Measurements from ENCODE around the gene DNAJC17. TPM values are rescaled to one million over a fixed set of nuclear protein-coding genes. Genes with fewer than 3 reads are reported as not detected.

Gene DNAJC17
- total and polyA plus RNA-seq, 4 donors: 10.0 to 32.5 (median 19.9) TPM

- TF ChIP-seq ATF3 (IDR thresholded peaks at IDR 0.05) (no peak), FOXA1 (IDR thresholded peaks at IDR 0.05) (peak; percentile 24)
Observed at GRCh38 chr15:40776537-40777141, 30.6 kb downstream of the DNAJC17 start (continued).

GRCh38 chr15:40775740-40776536 is 31.3 kb downstream of the DNAJC17 start:
- Histone ChIP-seq H3K4me3 (ENCODE audit: low read depth in 1 of 3, low read length in 3 of 3) (peak overlapping the region in 2 of 3 donors; percentile 1 to 2), H3K27ac (ENCODE audit: low read depth in 1 of 2, low read length in 2 of 2) (peak overlapping the region; percentile 71 to 83), H3K9me3 (ENCODE audit: control insufficient read depth in 4 of 4, low read length in 3 of 4) (no peaks in the 10 kb centered on the region), H3K36me3 (ENCODE audit: control insufficient read depth in 4 of 4, insufficient read depth in 3 of 4, low read depth in 1 of 4, low read length in 3 of 4) (peaks cover 4 to 33% (median 22%) of the 10 kb centered on the region in 4 donors), H3K27me3 (ENCODE audit: control insufficient read depth in 4 of 4, insufficient read depth in 4 of 4, low read length in 3 of 4) (no peaks in the 10 kb centered on the region), H3K4me1 (ENCODE audit: control insufficient read depth in 4 of 4, insufficient read depth in 4 of 4, low read length in 3 of 4) (peaks cover 3 to 34% (median 27%) of the 10 kb centered on the region in 4 donors), H3K9ac (ENCODE audit: low read depth in 1 of 2, low read length in 2 of 2) (no peak overlapping the region)
- TF ChIP-seq GABPA (IDR thresholded peaks at IDR 0.05 in 1 of 2, conservative IDR thresholded peaks at IDR 0.05 in 1 of 2) (no peak), HNF4G (IDR thresholded peaks at IDR 0.05) (no peak), RXRA (IDR thresholded peaks at IDR 0.05) (peak in 1 of 2 donors; percentile 12), ZBTB33 (IDR thresholded peaks at IDR 0.05) (no peak), SP1 (IDR thresholded peaks at IDR 0.05) (peak; percentile 11), ATF3 (IDR thresholded peaks at IDR 0.05) (no peak), EGR1 (IDR thresholded peaks at IDR 0.05; ENCODE audit: low read depth in 2 of 2) (no peak), RAD21 (IDR thresholded peaks at IDR 0.05) (no peak), YY1 (IDR thresholded peaks at IDR 0.05) (no peak)
- TF ChIP-seq, protein P1, sequence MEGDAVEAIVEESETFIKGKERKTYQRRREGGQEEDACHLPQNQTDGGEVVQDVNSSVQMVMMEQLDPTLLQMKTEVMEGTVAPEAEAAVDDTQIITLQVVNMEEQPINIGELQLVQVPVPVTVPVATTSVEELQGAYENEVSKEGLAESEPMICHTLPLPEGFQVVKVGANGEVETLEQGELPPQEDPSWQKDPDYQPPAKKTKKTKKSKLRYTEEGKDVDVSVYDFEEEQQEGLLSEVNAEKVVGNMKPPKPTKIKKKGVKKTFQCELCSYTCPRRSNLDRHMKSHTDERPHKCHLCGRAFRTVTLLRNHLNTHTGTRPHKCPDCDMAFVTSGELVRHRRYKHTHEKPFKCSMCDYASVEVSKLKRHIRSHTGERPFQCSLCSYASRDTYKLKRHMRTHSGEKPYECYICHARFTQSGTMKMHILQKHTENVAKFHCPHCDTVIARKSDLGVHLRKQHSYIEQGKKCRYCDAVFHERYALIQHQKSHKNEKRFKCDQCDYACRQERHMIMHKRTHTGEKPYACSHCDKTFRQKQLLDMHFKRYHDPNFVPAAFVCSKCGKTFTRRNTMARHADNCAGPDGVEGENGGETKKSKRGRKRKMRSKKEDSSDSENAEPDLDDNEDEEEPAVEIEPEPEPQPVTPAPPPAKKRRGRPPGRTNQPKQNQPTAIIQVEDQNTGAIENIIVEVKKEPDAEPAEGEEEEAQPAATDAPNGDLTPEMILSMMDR (IDR thresholded peaks at IDR 0.05; ENCODE audit: low read depth, low read length, missing input control): no peak
- TF ChIP-seq, protein P2, sequence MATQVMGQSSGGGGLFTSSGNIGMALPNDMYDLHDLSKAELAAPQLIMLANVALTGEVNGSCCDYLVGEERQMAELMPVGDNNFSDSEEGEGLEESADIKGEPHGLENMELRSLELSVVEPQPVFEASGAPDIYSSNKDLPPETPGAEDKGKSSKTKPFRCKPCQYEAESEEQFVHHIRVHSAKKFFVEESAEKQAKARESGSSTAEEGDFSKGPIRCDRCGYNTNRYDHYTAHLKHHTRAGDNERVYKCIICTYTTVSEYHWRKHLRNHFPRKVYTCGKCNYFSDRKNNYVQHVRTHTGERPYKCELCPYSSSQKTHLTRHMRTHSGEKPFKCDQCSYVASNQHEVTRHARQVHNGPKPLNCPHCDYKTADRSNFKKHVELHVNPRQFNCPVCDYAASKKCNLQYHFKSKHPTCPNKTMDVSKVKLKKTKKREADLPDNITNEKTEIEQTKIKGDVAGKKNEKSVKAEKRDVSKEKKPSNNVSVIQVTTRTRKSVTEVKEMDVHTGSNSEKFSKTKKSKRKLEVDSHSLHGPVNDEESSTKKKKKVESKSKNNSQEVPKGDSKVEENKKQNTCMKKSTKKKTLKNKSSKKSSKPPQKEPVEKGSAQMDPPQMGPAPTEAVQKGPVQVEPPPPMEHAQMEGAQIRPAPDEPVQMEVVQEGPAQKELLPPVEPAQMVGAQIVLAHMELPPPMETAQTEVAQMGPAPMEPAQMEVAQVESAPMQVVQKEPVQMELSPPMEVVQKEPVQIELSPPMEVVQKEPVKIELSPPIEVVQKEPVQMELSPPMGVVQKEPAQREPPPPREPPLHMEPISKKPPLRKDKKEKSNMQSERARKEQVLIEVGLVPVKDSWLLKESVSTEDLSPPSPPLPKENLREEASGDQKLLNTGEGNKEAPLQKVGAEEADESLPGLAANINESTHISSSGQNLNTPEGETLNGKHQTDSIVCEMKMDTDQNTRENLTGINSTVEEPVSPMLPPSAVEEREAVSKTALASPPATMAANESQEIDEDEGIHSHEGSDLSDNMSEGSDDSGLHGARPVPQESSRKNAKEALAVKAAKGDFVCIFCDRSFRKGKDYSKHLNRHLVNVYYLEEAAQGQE (IDR thresholded peaks at IDR 0.05): peak; percentile 63
- no peak for DNase-seq (ENCODE audit: low spot score)
- WGBS: 69% methylated on average over 14 of the region's 14 CpGs

All from liver (tissue), 9 donors.